Measurements from ENCODE around the gene NUP205. TPM values are rescaled to one million over a fixed set of nuclear protein-coding genes. Genes with fewer than 3 reads are reported as not detected.

Gene NUP205
- total RNA-seq, 1 experiment from 2014 or later = 91.0 TPM

GRCh38 chr7:135653340-135654080 is 95.8 kb downstream of the NUP205 start:
- Histone ChIP-seq H3K27ac (ENCODE audit: low read depth, low read length) (no peak overlapping the region), H3K9me2 (ENCODE audit: insufficient read depth) (no peaks in the 10 kb centered on the region), H3K36me3 (ENCODE audit: control insufficient read depth in 1 of 2, insufficient read depth in 2 of 2, low read length in 2 of 2) (peaks cover 4% of the 10 kb centered on the region in 2 experiments; a peak in 2 of 4 replicates), H3K4me1 (ENCODE audit: control insufficient read depth in 1 of 2, insufficient read depth in 2 of 2, low read length in 2 of 2) (peaks cover 0 to 7% of the 10 kb centered on the region in 2 experiments; a peak in 2 of 4 replicates), H2AFZ (ENCODE audit: low read depth, low read length, poor library complexity, severe bottlenecking) (no peak overlapping the region), H3K4me2 (ENCODE audit: low read length) (peak overlapping the region; percentile 0; the same call in 1 of the 2 replicates), H3K79me2 (ENCODE audit: insufficient read depth, low read length) (no peaks in the 10 kb centered on the region), H3K27me3 (ENCODE audit: insufficient read depth, low read length) (no peaks in the 10 kb centered on the region), H3K9me3 (ENCODE audit: control insufficient read depth in 1 of 2, insufficient read depth in 1 of 2, low read depth in 1 of 2, low read length in 2 of 2) (no peaks in the 10 kb centered on the region), H3K4me3 (replicated peaks in 1 of 2; ENCODE audit: low read depth in 1 of 2, low read length in 2 of 2) (no peak overlapping the region), H3K9ac (ENCODE audit: low read length) (no peak overlapping the region), H4K20me1 (ENCODE audit: insufficient read depth) (no peaks in the 10 kb centered on the region)
- BruUV-seq (replicated peaks) = no TSS peak
- ChIA-PET RAD21 (ENCODE audit: low non-redundant PET in 1 of 2, low total read pairs in 2 of 2, uncharacterized antibody in 2 of 2, unreplicated experiment in 2 of 2) (no interaction called here), POLR2A (no interaction called here), CTCF (no interaction called here)
- intact Hi-C loops (cut with micrococcal nuclease) = no loop called here
- no peak for ATAC-seq
- TF ChIP-seq ELF1 (IDR thresholded peaks at IDR 0.05; ENCODE audit: borderline replicate concordance, low read depth) = no peak
- no peak for TF ChIP-seq ZNF274 (IDR thresholded peaks at IDR 0.05; ENCODE audit: low read depth, low read length)
- no peak for TF ChIP-seq EZH2 (IDR thresholded peaks at IDR 0.05)
- no peak for TF ChIP-seq CBX3 (IDR thresholded peaks at IDR 0.05; ENCODE audit: low read depth)
- no peak for TF ChIP-seq JUND (IDR thresholded peaks at IDR 0.05)
- no peak for TF ChIP-seq ZBTB33 (IDR thresholded peaks at IDR 0.05; ENCODE audit: extremely low read depth, insufficient replicate concordance, low read length)
- DNase-seq (ENCODE audit: low read depth, low spot score) = no peak

- ChIA-PET CTCF (interaction anchor here (1.0 kb wide), 1 partner anchor 14 kb away, joined by 3 read pairs; no protein-coding TSS in a partner anchor), POLR2A (no interaction called here), RAD21 (ENCODE audit: low non-redundant PET in 1 of 2, low total read pairs in 2 of 2, uncharacterized antibody in 2 of 2, unreplicated experiment in 2 of 2) (no interaction called here)
- Histone ChIP-seq H3K79me2 (ENCODE audit: insufficient read depth, low read length) (peaks cover 12% of the 10 kb centered on the region), H3K4me2 (ENCODE audit: low read length) (no peak overlapping the region), H3K27ac (ENCODE audit: low read depth, low read length) (no peak overlapping the region), H3K9me2 (ENCODE audit: insufficient read depth) (no peaks in the 10 kb centered on the region), H3K36me3 (ENCODE audit: control insufficient read depth in 1 of 2, insufficient read depth in 2 of 2, low read length in 2 of 2) (no peaks in the 10 kb centered on the region), H4K20me1 (ENCODE audit: insufficient read depth) (no peaks in the 10 kb centered on the region), H3K9ac (ENCODE audit: low read length) (no peak overlapping the region), H3K9me3 (ENCODE audit: control insufficient read depth in 1 of 2, insufficient read depth in 1 of 2, low read depth in 1 of 2, low read length in 2 of 2) (no peaks in the 10 kb centered on the region), H3K27me3 (ENCODE audit: insufficient read depth, low read length) (no peaks in the 10 kb centered on the region), H3K4me1 (ENCODE audit: control insufficient read depth in 1 of 2, insufficient read depth in 2 of 2, low read length in 2 of 2) (peaks cover 1 to 14% of the 10 kb centered on the region in 2 experiments; a peak in 2 of 4 replicates), H3K4me3 (replicated peaks in 1 of 2; ENCODE audit: low read depth in 1 of 2, low read length in 2 of 2) (no peak overlapping the region), H2AFZ (ENCODE audit: low read depth, low read length, poor library complexity, severe bottlenecking) (no peak overlapping the region)
- intact Hi-C loops (cut with micrococcal nuclease) = no loop called here
- ATAC-seq (no peak), DNase-seq (ENCODE audit: low read depth, low spot score) (no peak)
- BruUV-seq (replicated peaks) = no TSS peak
- TF ChIP-seq ZNF274 (IDR thresholded peaks at IDR 0.05; ENCODE audit: low read depth, low read length) (no peak), EGR1 (IDR thresholded peaks at IDR 0.05; ENCODE audit: low read depth) (no peak), SRF (IDR thresholded peaks at IDR 0.05; ENCODE audit: low read depth) (no peak)
These were observed 100.8 kb downstream of the NUP205 start for GRCh38 chr7:135658564-135658963.
